ENCODE measurements around the gene CLDN16. TPM values are rescaled to one million over a fixed set of nuclear protein-coding genes. Genes with fewer than 3 reads are reported as not detected.

Gene CLDN16
- polyA plus RNA-seq, 2 of the 4 experiments (the other 2 are of a cell fraction): 0.21 to 0.66 TPM

DNA sequence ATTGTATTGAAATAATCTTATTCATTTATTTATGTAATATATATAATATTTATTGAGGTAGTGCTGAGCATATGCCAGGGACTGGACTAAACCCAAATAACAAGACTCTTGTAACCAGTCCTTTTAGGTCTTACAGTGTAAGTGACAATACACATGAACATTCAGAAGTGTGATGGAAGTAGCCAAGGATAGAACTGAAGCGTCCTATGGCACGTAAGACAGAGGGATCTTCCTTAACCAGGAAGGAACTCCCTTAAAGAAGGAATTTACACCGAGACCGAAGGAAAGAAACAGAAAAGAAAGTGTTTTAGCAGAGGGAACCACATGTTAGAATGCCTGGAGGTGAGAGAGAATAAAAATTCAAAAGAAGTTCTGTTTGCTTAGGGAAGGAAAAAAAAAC lies 42.1 kb upstream of the CLDN16 start:
- TF ChIP-seq ESRRA (IDR thresholded peaks at IDR 0.05; ENCODE audit: borderline replicate concordance, low read length): no peak
- TF ChIP-seq, protein P1, sequence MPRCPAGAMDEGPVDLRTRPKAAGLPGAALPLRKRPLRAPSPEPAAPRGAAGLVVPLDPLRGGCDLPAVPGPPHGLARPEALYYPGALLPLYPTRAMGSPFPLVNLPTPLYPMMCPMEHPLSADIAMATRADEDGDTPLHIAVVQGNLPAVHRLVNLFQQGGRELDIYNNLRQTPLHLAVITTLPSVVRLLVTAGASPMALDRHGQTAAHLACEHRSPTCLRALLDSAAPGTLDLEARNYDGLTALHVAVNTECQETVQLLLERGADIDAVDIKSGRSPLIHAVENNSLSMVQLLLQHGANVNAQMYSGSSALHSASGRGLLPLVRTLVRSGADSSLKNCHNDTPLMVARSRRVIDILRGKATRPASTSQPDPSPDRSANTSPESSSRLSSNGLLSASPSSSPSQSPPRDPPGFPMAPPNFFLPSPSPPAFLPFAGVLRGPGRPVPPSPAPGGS (IDR thresholded peaks at IDR 0.05): no peak
- TF ChIP-seq HEYL (CRISPR knock-in tag; IDR thresholded peaks at IDR 0.05): no peak
- TF ChIP-seq FOSB (CRISPR knock-in tag; IDR thresholded peaks at IDR 0.05): 0 out of 2 replicates have a peak, but pooled peaks have one; percentile 24
- no peak for TF ChIP-seq ZFP36 (IDR thresholded peaks at IDR 0.05; ENCODE audit: borderline replicate concordance, partially characterized antibody)
- TF ChIP-seq, protein P2, sequence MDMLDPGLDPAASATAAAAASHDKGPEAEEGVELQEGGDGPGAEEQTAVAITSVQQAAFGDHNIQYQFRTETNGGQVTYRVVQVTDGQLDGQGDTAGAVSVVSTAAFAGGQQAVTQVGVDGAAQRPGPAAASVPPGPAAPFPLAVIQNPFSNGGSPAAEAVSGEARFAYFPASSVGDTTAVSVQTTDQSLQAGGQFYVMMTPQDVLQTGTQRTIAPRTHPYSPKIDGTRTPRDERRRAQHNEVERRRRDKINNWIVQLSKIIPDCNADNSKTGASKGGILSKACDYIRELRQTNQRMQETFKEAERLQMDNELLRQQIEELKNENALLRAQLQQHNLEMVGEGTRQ (IDR thresholded peaks at IDR 0.05): no peak
- TF ChIP-seq ZC3H11A (IDR thresholded peaks at IDR 0.05): no peak
- TF ChIP-seq HOXB13 (CRISPR knock-in tag; IDR thresholded peaks at IDR 0.05; ENCODE audit: low read depth): peak; percentile 49; the same call in 1 of the 2 replicates
- TF ChIP-seq HOXA7 (CRISPR knock-in tag; IDR thresholded peaks at IDR 0.05): peak; percentile 33; the same call in 1 of the 2 replicates
- TF ChIP-seq, protein P3, sequence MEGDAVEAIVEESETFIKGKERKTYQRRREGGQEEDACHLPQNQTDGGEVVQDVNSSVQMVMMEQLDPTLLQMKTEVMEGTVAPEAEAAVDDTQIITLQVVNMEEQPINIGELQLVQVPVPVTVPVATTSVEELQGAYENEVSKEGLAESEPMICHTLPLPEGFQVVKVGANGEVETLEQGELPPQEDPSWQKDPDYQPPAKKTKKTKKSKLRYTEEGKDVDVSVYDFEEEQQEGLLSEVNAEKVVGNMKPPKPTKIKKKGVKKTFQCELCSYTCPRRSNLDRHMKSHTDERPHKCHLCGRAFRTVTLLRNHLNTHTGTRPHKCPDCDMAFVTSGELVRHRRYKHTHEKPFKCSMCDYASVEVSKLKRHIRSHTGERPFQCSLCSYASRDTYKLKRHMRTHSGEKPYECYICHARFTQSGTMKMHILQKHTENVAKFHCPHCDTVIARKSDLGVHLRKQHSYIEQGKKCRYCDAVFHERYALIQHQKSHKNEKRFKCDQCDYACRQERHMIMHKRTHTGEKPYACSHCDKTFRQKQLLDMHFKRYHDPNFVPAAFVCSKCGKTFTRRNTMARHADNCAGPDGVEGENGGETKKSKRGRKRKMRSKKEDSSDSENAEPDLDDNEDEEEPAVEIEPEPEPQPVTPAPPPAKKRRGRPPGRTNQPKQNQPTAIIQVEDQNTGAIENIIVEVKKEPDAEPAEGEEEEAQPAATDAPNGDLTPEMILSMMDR (IDR thresholded peaks at IDR 0.05): no peak
- TF ChIP-seq CHD4 (IDR thresholded peaks at IDR 0.05; ENCODE audit: borderline replicate concordance): no peak
- no peak for TF ChIP-seq MAFK (IDR thresholded peaks at IDR 0.05; ENCODE audit: partially characterized antibody)
- no peak for TF ChIP-seq RCOR1 (IDR thresholded peaks at IDR 0.05; ENCODE audit: low read depth, low read length)
- TF ChIP-seq BHLHE40 (IDR thresholded peaks at IDR 0.05; ENCODE audit: low read depth, low read length): no peak
- no peak for TF ChIP-seq HDAC2 (IDR thresholded peaks at IDR 0.05)
- TF ChIP-seq POLR2A (IDR thresholded peaks at IDR 0.05; ENCODE audit: low read length): no peak
- WGBS (ENCODE audit: missing lambda C conversion rate): 0% methylated on average over 4 of the region's 4 CpGs
- H3K4me3 ChIP-seq: peak overlapping the region; percentile 27; the same call in 1 of the 3 replicates
- peak overlapping the region; percentile 91 for H3K4me2 ChIP-seq
- ChIA-PET CTCF (interaction anchor here (1.4 to 2.4 kb wide), 3 partner anchors 24 to 38 kb away, joined by 4 to 20 read pairs (median 8); partner anchors contain the start of gene CLDN1), POLR2A (interaction anchor here (1.4 to 2.1 kb wide), 2 partner anchors 24 to 41 kb away, joined by 9 to 27 read pairs; partner anchors contain the start of gene CLDN1)
- FAIRE-seq: no peak
- H3K27ac ChIP-seq: peak overlapping the region; percentile 95 to 97
- peaks cover 24% of the 10 kb centered on the region for H3K9me3 ChIP-seq
- H3K4me1 ChIP-seq: peaks cover 34% of the 10 kb centered on the region
- peak in 1 of 2 experiments; percentile 66 for DNase-seq (ENCODE audit: low read depth in 1 of 2, low spot score in 1 of 2)
- ATAC-seq: peak; percentile 17 to 48; a peak in 5 of 6 replicates

DNA sequence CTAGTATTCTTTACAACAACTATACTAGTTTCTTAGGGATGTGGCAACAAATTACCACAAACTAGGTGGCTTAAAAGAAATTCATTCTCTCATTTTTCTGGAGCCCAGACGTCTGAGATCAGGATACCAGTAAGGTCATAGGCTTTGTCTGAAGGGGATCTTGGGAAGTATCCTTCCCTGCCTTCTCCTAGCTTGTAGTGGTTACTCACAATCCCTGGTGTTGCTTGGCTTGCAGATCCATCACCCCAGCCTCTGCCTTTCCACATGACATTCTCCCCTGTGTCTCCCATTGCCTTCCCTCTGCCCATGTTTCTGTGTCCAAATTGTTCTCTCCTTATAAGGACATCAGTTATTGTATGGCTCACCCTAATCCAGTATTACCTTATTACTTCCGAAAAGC lies 41.4 kb upstream of the CLDN16 start:
- H3K4me3 ChIP-seq: no peak overlapping the region
- peaks cover 18% of the 10 kb centered on the region for H3K9me3 ChIP-seq
- ATAC-seq: peak in 1 of 2 experiments; percentile 20; a peak in 1 of 6 replicates
- peak overlapping the region; percentile 95 to 97 for H3K27ac ChIP-seq
- H3K4me2 ChIP-seq: peak overlapping the region; percentile 91
- DNase-seq (ENCODE audit: low read depth in 1 of 2, low spot score in 1 of 2): no peak
- 48% methylated on average over 2 of the region's 2 CpGs for WGBS (ENCODE audit: missing lambda C conversion rate)
- H3K4me1 ChIP-seq: peaks cover 34% of the 10 kb centered on the region
- no peak for FAIRE-seq
- ChIA-PET POLR2A (no interaction called here), CTCF (interaction anchor here (1.0 to 1.4 kb wide), 2 partner anchors 25 to 38 kb away, joined by 3 to 4 read pairs; partner anchors contain the start of gene CLDN1)
- TF ChIP-seq RFX5 (IDR thresholded peaks at IDR 0.05) (no peak), JUN (IDR thresholded peaks at IDR 0.05) (no peak), SREBF2 (IDR thresholded peaks at IDR 0.05) (no peak), MAZ (IDR thresholded peaks at IDR 0.05; ENCODE audit: borderline replicate concordance, low read depth, low read length) (no peak), MAFK (IDR thresholded peaks at IDR 0.05; ENCODE audit: partially characterized antibody) (no peak), MYC (IDR thresholded peaks at IDR 0.05; ENCODE audit: borderline replicate concordance, low read length) (no peak), RCOR1 (IDR thresholded peaks at IDR 0.05; ENCODE audit: low read depth, low read length) (no peak), POLR2AphosphoS2 (conservative IDR thresholded peaks at IDR 0.05; ENCODE audit: low read length) (no peak), KDM5A (IDR thresholded peaks at IDR 0.05) (no peak), KDM1A (IDR thresholded peaks at IDR 0.05; ENCODE audit: low read depth) (no peak), HEYL (CRISPR knock-in tag; IDR thresholded peaks at IDR 0.05) (no peak), NR3C1 (IDR thresholded peaks at IDR 0.05) (no peak), EHMT2 (IDR thresholded peaks at IDR 0.05; ENCODE audit: low read depth) (no peak)
- TF ChIP-seq, protein P4, sequence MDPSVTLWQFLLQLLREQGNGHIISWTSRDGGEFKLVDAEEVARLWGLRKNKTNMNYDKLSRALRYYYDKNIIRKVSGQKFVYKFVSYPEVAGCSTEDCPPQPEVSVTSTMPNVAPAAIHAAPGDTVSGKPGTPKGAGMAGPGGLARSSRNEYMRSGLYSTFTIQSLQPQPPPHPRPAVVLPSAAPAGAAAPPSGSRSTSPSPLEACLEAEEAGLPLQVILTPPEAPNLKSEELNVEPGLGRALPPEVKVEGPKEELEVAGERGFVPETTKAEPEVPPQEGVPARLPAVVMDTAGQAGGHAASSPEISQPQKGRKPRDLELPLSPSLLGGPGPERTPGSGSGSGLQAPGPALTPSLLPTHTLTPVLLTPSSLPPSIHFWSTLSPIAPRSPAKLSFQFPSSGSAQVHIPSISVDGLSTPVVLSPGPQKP (IDR thresholded peaks at IDR 0.05; ENCODE audit: low read depth, low read length): no peak
- TF ChIP-seq, protein P2 (IDR thresholded peaks at IDR 0.05): no peak
- TF ChIP-seq, protein P5, sequence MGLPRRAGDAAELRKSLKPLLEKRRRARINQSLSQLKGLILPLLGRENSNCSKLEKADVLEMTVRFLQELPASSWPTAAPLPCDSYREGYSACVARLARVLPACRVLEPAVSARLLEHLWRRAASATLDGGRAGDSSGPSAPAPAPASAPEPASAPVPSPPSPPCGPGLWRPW (IDR thresholded peaks at IDR 0.05): no peak
- TF ChIP-seq, protein P3 (IDR thresholded peaks at IDR 0.05): no peak
